GM15510 (cell line): ENCODE results near the gene HSDL1.
A peak's percentile ranks its signal among the peaks of the same experiment; 100 is the strongest.

Source experiments
- POLR2A ChIP-seq: IDR thresholded peaks from 3 replicates; pipeline ENCODE4 v1.6.1; 2011; ENCODE audit warnings: borderline replicate concordance; ENCODE audit not compliant: insufficient read length; ENCODE audit errors: extremely low read depth

HSDL1 gene

GRCh38 chr16:84136331-84137125 lies 8.4 kb downstream of the HSDL1 start:
- no peak for TF ChIP-seq POLR2A

- no peak for TF ChIP-seq POLR2A
These were observed 12.3 kb downstream of the HSDL1 start for GRCh38 chr16:84132527-84133285.

GRCh38 chr16:84131117-84131516 lies 13.9 kb downstream of the HSDL1 start:
- TF ChIP-seq POLR2A: no peak

GRCh38 chr16:84124257-84125073 lies 20.5 kb downstream of the HSDL1 start:
- no peak for TF ChIP-seq POLR2A

GRCh38 chr16:84121007-84121406 lies 24.0 kb downstream of the HSDL1 start:
- TF ChIP-seq POLR2A: no peak

- TF ChIP-seq POLR2A: no peak
These were observed 25.0 kb downstream of the HSDL1 start for GRCh38 chr16:84120023-84120422.

GRCh38 chr16:84119368-84119767 lies 25.6 kb downstream of the HSDL1 start:
- no peak for TF ChIP-seq POLR2A

GRCh38 chr16:84117494-84117843 lies 27.5 kb downstream of the HSDL1 start:
- TF ChIP-seq POLR2A: no peak

- TF ChIP-seq POLR2A: peak; percentile 82
These were observed 28.1 kb downstream of the HSDL1 start, which contains the start of gene MBTPS1 for GRCh38 chr16:84116720-84117493. TSS of gene MBTPS1 (minus strand) at chr16:84116942. CDS start at chr16:84101783, 15,159 bp downstream.

- no peak for TF ChIP-seq POLR2A
These were observed 28.9 kb downstream of the HSDL1 start for GRCh38 chr16:84115919-84116719.

- no peak for TF ChIP-seq POLR2A
These were observed 33.5 kb downstream of the HSDL1 start for GRCh38 chr16:84111525-84111924.

- no peak for TF ChIP-seq POLR2A
These were observed 34.5 kb downstream of the HSDL1 start for GRCh38 chr16:84110527-84110926.

GRCh38 chr16:84109598-84110335 lies 35.2 kb downstream of the HSDL1 start:
- no peak for TF ChIP-seq POLR2A
